Brain microvascular endothelial cell (primary cell): ENCODE results near the gene UBE2K.
"Not testable (repeated sequence)": the region's sequence is repeated elsewhere in the genome, so short reads cannot be mapped to it uniquely, and the experiment has no call there.

Source experiments
- DNase-seq: peaks from one replicate; pipeline ENCODE4 v3.0.0-alpha.2; 2020
- H3K27ac ChIP-seq: fragments of 250-450 bp; sonication (Bioruptor Pico); 2 replicates; pipeline ENCODE4 v1.5.1; 2020; ENCODE audit warnings: mild to moderate bottlenecking, moderate library complexity
- H3K27me3 ChIP-seq: fragments of 250-450 bp; sonication (Bioruptor Pico); replicated peaks from 2 replicates; pipeline ENCODE4 v1.5.1; 2020; ENCODE audit warnings: mild to moderate bottlenecking
- H3K36me3 ChIP-seq: fragments of 250-450 bp; sonication (Bioruptor Pico); replicated peaks from 2 replicates; pipeline ENCODE4 v1.5.1; 2020; ENCODE audit warnings: mild to moderate bottlenecking
- H3K4me3 ChIP-seq: 2 replicates; pipeline ENCODE4 v1.5.1; 2011; ENCODE audit warnings: low read depth, mild to moderate bottlenecking, control low read depth, low read length, moderate library complexity
- in situ Hi-C: cut with HindIII; loops from 2 replicates; pipeline ENCODE4 v1.10.0; 2017; ENCODE audit warnings: low sequenced_read_pairs, low pct_ligation_motif_present
- TF ChIP-seq, protein P1 (sequence below): IDR thresholded peaks from 2 replicates; pipeline ENCODE4 v1.5.1; 2011; ENCODE audit warnings: low read depth, mild to moderate bottlenecking, moderate library complexity, low read length, control low read depth, inconsistent platforms; ENCODE audit errors: missing control alignments

The UBE2K gene

GRCh38 chr4:39699687-39700409 lies 1.9 kb downstream of the UBE2K start:
- Histone ChIP-seq H3K4me3 (peak overlapping the region; percentile 96), H3K27ac (peak overlapping the region; percentile 39)

DNA sequence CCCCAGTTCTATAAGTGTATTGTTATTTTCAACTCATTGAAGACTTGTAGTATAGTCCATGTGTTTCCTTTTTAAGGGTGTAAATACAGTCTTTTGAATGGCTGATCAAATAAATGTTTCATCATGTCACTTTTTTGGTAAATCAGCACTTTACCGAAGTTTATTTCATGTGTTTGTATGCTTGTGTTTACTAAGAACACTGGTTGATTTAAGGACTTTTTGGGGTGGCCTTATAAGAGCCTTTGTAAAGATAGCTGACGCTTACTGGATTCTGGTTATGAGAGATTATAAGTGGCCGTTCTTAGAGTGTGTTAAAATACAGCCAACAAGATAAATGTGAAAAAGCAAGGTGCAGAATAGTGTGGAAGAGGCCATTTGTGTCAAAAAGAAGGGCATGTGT lies 2.6 kb downstream of the UBE2K start:
- TF ChIP-seq, protein P1, sequence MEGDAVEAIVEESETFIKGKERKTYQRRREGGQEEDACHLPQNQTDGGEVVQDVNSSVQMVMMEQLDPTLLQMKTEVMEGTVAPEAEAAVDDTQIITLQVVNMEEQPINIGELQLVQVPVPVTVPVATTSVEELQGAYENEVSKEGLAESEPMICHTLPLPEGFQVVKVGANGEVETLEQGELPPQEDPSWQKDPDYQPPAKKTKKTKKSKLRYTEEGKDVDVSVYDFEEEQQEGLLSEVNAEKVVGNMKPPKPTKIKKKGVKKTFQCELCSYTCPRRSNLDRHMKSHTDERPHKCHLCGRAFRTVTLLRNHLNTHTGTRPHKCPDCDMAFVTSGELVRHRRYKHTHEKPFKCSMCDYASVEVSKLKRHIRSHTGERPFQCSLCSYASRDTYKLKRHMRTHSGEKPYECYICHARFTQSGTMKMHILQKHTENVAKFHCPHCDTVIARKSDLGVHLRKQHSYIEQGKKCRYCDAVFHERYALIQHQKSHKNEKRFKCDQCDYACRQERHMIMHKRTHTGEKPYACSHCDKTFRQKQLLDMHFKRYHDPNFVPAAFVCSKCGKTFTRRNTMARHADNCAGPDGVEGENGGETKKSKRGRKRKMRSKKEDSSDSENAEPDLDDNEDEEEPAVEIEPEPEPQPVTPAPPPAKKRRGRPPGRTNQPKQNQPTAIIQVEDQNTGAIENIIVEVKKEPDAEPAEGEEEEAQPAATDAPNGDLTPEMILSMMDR: no peak
- Histone ChIP-seq H3K27me3 (no peaks in the 10 kb centered on the region), H3K36me3 (peaks cover 4% of the 10 kb centered on the region), H3K4me3 (peak overlapping the region; percentile 96), H3K27ac (no peak overlapping the region)
- in situ Hi-C loops: no loop called here
- no peak for DNase-seq

More at GRCh38 chr4:39699687-39700409, 1.9 kb downstream of the UBE2K start:
- TF ChIP-seq, protein P1: no peak
- Histone ChIP-seq H3K27me3 (no peaks in the 10 kb centered on the region), H3K36me3 (peaks cover 2% of the 10 kb centered on the region)
- no peak for DNase-seq
- in situ Hi-C loops: no loop called here

GRCh38 chr4:39702716-39703115 lies 4.8 kb downstream of the UBE2K start:
- in situ Hi-C loops: no loop called here
- Histone ChIP-seq H3K36me3 (peaks cover 4% of the 10 kb centered on the region), H3K4me3 (no peak overlapping the region), H3K27me3 (no peaks in the 10 kb centered on the region), H3K27ac (no peak overlapping the region)
- DNase-seq: no peak
- TF ChIP-seq, protein P1: no peak

- DNase-seq, H3K4me3 ChIP-seq, H3K27ac ChIP-seq, in situ Hi-C loops, H3K36me3 ChIP-seq, H3K27me3 ChIP-seq: not testable (repeated sequence)
Measured at GRCh38 chr4:39704789-39705188, 6.9 kb downstream of the UBE2K start.

DNA sequence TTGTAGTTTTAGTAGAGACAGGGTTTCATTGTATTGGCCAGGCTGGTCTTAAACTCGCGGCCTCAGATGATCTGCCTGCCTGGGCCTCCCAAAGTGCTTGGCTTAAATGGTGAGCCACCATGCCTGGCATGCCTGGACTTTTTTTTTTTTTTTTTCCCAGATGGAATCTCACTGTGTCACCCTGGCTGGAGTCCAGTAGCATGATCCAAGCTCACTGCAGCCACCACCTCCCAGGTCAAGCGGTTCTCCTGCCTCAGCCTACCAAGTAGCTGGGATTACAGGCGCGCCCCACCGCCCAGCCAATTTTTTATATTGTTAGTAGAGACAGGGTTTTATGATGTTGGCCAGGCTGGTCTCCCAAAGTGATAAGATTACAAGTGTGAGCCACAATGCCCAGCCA lies 8.4 kb downstream of the UBE2K start:
- TF ChIP-seq, protein P1: no peak
- no peak overlapping the region for H3K4me3 ChIP-seq
- DNase-seq: peak; percentile 76
- in situ Hi-C loops: no loop called here
- peaks cover 4% of the 10 kb centered on the region for H3K36me3 ChIP-seq
- peak overlapping the region; percentile 93 for H3K27ac ChIP-seq
- no peaks in the 10 kb centered on the region for H3K27me3 ChIP-seq

DNA sequence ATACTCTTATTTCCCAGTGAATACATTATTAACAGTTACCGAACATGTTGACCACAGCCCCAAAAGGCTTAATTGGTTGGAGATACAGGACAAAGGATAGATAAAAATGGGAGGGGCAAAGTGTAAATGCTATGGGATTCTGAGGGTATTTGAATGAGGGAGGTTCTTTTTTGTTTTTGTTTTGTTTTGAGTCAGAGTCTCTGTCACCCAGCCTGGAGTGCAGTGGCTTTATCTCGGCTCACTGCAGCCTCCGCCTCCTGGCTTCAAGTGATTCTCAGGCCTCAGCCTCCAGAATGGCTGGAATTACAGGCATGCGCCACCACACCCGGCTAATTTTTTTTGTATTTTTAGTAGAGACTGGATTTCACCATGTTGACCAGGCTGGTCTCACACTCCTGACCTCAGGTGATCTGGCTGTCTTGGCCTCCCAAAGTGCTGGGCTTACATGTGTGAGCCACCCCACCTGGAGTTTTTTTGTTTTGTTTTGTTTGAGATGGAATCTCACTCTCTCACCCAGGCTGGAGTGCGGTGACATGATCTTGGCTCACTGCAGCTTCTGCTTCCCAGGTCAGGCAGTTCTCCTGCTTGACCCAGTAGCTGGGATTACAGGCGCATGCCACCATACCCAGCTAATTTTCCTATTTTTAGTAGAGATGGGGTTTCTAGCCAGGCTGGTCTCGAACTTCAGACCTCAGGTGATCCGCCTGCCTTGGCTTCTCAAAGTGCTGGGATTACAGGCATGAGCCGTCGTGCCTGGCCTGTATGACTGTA lies 9.0 kb downstream of the UBE2K start:
- H3K27ac ChIP-seq: peak overlapping the region; percentile 93
- TF ChIP-seq, protein P1: no peak

More for the DNA sequence above, 9.0 kb downstream of the UBE2K start:
- Histone ChIP-seq H3K4me3 (no peak overlapping the region), H3K36me3 (peaks cover 4% of the 10 kb centered on the region), H3K27me3 (no peaks in the 10 kb centered on the region)
- DNase-seq: peak; percentile 76
- in situ Hi-C loops: no loop called here
